HepG2 (cell line): ENCODE data around the gene ZNRF3. TPM values are rescaled to one million over a fixed set of nuclear protein-coding genes. Genes with fewer than 3 reads are reported as not detected.

ENCODE experiments used
- EHMT2 ChIP-seq: fragments of 200-600 bp; sonication (generic); IDR thresholded peaks from 2 replicates; pipeline ENCODE4 v1.7.0; 2017; ENCODE audit warnings: antibody characterized with exemption, low read depth, low read length, borderline replicate concordance
- ELF1 ChIP-seq: sonication (generic); formaldehyde crosslinking; IDR thresholded peaks from 2 replicates; pipeline ENCODE4 v1.4.0; 2020; ENCODE audit warnings: missing genetic modification reagents
- ESRRA ChIP-seq: sonication (generic); formaldehyde crosslinking; IDR thresholded peaks from 2 replicates; pipeline ENCODE4 v1.5.1; 2020; ENCODE audit warnings: mild to moderate bottlenecking, low read depth, missing genetic modification reagents
- FOXA3 ChIP-seq: IDR thresholded peaks from 2 replicates; pipeline ENCODE4 v1.6.1; 2016; ENCODE audit warnings: missing genetic modification reagents, missing compliant biosample characterization
- IRX3 ChIP-seq: sonication (generic); formaldehyde crosslinking; IDR thresholded peaks from 2 replicates; pipeline ENCODE4 v1.8.1; 2023; ENCODE audit warnings: mild to moderate bottlenecking, low read depth, missing genetic modification reagents, borderline replicate concordance
- KLF13 ChIP-seq: sonication (generic); formaldehyde crosslinking; IDR thresholded peaks from 2 replicates; pipeline ENCODE4 v1.4.0; 2020; ENCODE audit warnings: mild to moderate bottlenecking, missing genetic modification reagents
- KLF15 ChIP-seq: sonication (generic); formaldehyde crosslinking; IDR thresholded peaks from 2 replicates; pipeline ENCODE4 v1.8.1; 2023; ENCODE audit warnings: borderline replicate concordance, mild to moderate bottlenecking, inconsistent platforms, missing genetic modification reagents, mixed read lengths
- NFATC3 ChIP-seq: sonication (generic); formaldehyde crosslinking; IDR thresholded peaks from 2 replicates; pipeline ENCODE4 v1.5.1; 2020; ENCODE audit warnings: mild to moderate bottlenecking, missing genetic modification reagents
- RBFOX2 ChIP-seq: fragments of 200-400 bp; formaldehyde crosslinking; IDR thresholded peaks from 2 replicates; pipeline ENCODE4 v1.6.1; 2017; ENCODE audit warnings: low read depth, mild to moderate bottlenecking, low read length
- TSC22D2 ChIP-seq: sonication (generic); formaldehyde crosslinking; IDR thresholded peaks from 2 replicates; pipeline ENCODE4 v1.5.1; 2020; ENCODE audit warnings: missing genetic modification reagents, mild to moderate bottlenecking, borderline replicate concordance
- ZNF225 ChIP-seq: sonication (generic); formaldehyde crosslinking; IDR thresholded peaks from 2 replicates; pipeline ENCODE4 v1.4.0; 2020; ENCODE audit warnings: mild to moderate bottlenecking, missing genetic modification reagents
- ZNF775 ChIP-seq: sonication (generic); formaldehyde crosslinking; IDR thresholded peaks from 2 replicates; pipeline ENCODE4 v1.4.0; 2020; ENCODE audit warnings: missing genetic modification reagents, mild to moderate bottlenecking, moderate library complexity, borderline replicate concordance
- ZNF792 ChIP-seq: IDR thresholded peaks from 2 replicates; pipeline ENCODE4 v1.6.1; 2016
- polyA plus RNA-seq, 8 experiments: library from polyadenylated mRNA; depleted of rRNA in 3 of 8; stranded (reverse) in 7 of 8; unstranded in 1 of 8; fragments of >200 nt; fragmentation: Illumina TruSeq in 4 of 8; extraction: Trizol in 4 of 8; gene quantifications; 2 replicates each; pipeline versions ENCODE4 v1.2.1 to v1.2.3, GENCODE V29; 2011 to 2016; ENCODE audit warnings: low read depth in 4 of 8, missing spikeins in 1 of 8, mixed read lengths in 1 of 8; ENCODE audit not compliant: insufficient read depth in 1 of 8
- total RNA-seq, 5 experiments: library from RNA; depleted of rRNA; stranded (reverse); fragments of >200 nt; fragmentation: Illumina TruSeq; extraction: Trizol; gene quantifications; 2 replicates each; pipeline ENCODE4 v1.2.3, GENCODE V29; 2016; ENCODE audit warnings: low read depth in 1 of 5
- TF ChIP-seq, protein P1 (sequence below): sonication (generic); formaldehyde crosslinking; conservative IDR thresholded peaks from 2 replicates; pipeline ENCODE4 v1.5.0; 2020; ENCODE audit warnings: missing genetic modification reagents
- TF ChIP-seq, protein P2 (sequence below): sonication (generic); formaldehyde crosslinking; IDR thresholded peaks from 2 replicates; pipeline ENCODE4 v1.4.0; 2020; ENCODE audit warnings: mild to moderate bottlenecking, missing genetic modification reagents
- TF ChIP-seq, protein P3 (sequence below): sonication (generic); formaldehyde crosslinking; IDR thresholded peaks from 2 replicates; pipeline ENCODE4 v1.8.1; 2022; ENCODE audit warnings: low read depth, mild to moderate bottlenecking, missing genetic modification reagents
- TF ChIP-seq, protein P4 (sequence below): sonication (generic); formaldehyde crosslinking; IDR thresholded peaks from 2 replicates; pipeline ENCODE4 v1.4.0; 2020; ENCODE audit warnings: missing genetic modification reagents
- TF ChIP-seq, protein P5 (sequence below): sonication (generic); formaldehyde crosslinking; IDR thresholded peaks from 2 replicates; pipeline ENCODE4 v1.5.0; 2020; ENCODE audit warnings: mild to moderate bottlenecking, missing genetic modification reagents, borderline replicate concordance
- TF ChIP-seq, protein P6 (sequence below), 2 experiments: fragments of 450-650 bp in 1 of 2; sonication (generic) in 1 of 2; formaldehyde crosslinking; IDR thresholded peaks; 2 replicates each; pipeline versions ENCODE4 v1.5.0 to v1.8.0; 2020 to 2022; ENCODE audit warnings: mild to moderate bottlenecking in 1 of 2, missing genetic modification reagents in 1 of 2

Gene ZNRF3
- total and polyA plus RNA-seq, 2 of the 13 experiments (the other 11 are each of a cell fraction or from before 2014, with no cell fraction given): 20.3 to 36.7 TPM

DNA sequence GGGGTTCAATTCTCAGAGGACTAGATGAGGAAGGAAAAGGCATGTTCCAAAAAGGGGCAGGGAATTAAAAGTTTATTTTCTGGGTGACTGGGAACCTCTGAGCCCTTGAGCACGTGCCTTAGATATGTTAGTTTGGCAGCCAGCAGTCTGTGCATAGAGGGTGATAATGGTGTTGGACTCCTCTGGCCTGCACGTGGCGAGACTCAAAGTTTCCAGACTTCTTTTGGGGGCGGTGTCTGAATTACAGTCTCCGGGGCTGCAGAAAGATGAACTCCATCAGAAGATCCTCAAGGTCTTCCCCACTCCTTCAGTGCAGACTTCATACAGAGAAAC, 861 bp upstream of the ZNRF3 start (continued):
- TF ChIP-seq, protein P1, sequence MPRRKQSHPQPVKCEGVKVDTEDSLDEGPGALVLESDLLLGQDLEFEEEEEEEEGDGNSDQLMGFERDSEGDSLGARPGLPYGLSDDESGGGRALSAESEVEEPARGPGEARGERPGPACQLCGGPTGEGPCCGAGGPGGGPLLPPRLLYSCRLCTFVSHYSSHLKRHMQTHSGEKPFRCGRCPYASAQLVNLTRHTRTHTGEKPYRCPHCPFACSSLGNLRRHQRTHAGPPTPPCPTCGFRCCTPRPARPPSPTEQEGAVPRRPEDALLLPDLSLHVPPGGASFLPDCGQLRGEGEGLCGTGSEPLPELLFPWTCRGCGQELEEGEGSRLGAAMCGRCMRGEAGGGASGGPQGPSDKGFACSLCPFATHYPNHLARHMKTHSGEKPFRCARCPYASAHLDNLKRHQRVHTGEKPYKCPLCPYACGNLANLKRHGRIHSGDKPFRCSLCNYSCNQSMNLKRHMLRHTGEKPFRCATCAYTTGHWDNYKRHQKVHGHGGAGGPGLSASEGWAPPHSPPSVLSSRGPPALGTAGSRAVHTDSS: no peak
- no peak for TF ChIP-seq ELF1 (CRISPR knock-in tag)
- no peak for TF ChIP-seq KLF13 (CRISPR knock-in tag)
- no peak for TF ChIP-seq FOXA3
- no peak; the same call in 1 of the 2 replicates for TF ChIP-seq ESRRA (CRISPR knock-in tag)
- TF ChIP-seq, protein P2, sequence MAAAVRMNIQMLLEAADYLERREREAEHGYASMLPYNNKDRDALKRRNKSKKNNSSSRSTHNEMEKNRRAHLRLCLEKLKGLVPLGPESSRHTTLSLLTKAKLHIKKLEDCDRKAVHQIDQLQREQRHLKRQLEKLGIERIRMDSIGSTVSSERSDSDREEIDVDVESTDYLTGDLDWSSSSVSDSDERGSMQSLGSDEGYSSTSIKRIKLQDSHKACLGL: peak; percentile 66; the same call in 1 of the 2 replicates
- TF ChIP-seq RBFOX2: peak; percentile 0; the same call in 1 of the 2 replicates
- TF ChIP-seq, protein P3, sequence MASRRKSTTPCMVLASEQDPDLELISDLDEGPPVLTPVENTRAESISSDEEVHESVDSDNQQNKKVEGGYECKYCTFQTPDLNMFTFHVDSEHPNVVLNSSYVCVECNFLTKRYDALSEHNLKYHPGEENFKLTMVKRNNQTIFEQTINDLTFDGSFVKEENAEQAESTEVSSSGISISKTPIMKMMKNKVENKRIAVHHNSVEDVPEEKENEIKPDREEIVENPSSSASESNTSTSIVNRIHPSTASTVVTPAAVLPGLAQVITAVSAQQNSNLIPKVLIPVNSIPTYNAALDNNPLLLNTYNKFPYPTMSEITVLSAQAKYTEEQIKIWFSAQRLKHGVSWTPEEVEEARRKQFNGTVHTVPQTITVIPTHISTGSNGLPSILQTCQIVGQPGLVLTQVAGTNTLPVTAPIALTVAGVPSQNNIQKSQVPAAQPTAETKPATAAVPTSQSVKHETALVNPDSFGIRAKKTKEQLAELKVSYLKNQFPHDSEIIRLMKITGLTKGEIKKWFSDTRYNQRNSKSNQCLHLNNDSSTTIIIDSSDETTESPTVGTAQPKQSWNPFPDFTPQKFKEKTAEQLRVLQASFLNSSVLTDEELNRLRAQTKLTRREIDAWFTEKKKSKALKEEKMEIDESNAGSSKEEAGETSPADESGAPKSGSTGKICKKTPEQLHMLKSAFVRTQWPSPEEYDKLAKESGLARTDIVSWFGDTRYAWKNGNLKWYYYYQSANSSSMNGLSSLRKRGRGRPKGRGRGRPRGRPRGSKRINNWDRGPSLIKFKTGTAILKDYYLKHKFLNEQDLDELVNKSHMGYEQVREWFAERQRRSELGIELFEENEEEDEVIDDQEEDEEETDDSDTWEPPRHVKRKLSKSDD: no peak
- TF ChIP-seq ZNF775 (CRISPR knock-in tag): no peak
- TF ChIP-seq, protein P4, sequence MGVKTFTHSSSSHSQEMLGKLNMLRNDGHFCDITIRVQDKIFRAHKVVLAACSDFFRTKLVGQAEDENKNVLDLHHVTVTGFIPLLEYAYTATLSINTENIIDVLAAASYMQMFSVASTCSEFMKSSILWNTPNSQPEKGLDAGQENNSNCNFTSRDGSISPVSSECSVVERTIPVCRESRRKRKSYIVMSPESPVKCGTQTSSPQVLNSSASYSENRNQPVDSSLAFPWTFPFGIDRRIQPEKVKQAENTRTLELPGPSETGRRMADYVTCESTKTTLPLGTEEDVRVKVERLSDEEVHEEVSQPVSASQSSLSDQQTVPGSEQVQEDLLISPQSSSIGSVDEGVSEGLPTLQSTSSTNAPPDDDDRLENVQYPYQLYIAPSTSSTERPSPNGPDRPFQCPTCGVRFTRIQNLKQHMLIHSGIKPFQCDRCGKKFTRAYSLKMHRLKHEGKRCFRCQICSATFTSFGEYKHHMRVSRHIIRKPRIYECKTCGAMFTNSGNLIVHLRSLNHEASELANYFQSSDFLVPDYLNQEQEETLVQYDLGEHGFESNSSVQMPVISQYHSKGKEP (CRISPR knock-in tag): no peak
- TF ChIP-seq, protein P5, sequence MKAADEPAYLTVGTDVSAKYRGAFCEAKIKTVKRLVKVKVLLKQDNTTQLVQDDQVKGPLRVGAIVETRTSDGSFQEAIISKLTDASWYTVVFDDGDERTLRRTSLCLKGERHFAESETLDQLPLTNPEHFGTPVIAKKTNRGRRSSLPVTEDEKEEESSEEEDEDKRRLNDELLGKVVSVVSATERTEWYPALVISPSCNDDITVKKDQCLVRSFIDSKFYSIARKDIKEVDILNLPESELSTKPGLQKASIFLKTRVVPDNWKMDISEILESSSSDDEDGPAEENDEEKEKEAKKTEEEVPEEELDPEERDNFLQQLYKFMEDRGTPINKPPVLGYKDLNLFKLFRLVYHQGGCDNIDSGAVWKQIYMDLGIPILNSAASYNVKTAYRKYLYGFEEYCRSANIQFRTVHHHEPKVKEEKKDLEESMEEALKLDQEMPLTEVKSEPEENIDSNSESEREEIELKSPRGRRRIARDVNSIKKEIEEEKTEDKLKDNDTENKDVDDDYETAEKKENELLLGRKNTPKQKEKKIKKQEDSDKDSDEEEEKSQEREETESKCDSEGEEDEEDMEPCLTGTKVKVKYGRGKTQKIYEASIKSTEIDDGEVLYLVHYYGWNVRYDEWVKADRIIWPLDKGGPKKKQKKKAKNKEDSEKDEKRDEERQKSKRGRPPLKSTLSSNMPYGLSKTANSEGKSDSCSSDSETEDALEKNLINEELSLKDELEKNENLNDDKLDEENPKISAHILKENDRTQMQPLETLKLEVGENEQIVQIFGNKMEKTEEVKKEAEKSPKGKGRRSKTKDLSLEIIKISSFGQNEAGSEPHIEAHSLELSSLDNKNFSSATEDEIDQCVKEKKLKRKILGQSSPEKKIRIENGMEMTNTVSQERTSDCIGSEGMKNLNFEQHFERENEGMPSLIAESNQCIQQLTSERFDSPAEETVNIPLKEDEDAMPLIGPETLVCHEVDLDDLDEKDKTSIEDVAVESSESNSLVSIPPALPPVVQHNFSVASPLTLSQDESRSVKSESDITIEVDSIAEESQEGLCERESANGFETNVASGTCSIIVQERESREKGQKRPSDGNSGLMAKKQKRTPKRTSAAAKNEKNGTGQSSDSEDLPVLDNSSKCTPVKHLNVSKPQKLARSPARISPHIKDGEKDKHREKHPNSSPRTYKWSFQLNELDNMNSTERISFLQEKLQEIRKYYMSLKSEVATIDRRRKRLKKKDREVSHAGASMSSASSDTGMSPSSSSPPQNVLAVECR (CRISPR knock-in tag): no peak; the same call in 1 of the 2 replicates
- TF ChIP-seq TSC22D2 (CRISPR knock-in tag): no peak
- TF ChIP-seq NFATC3 (CRISPR knock-in tag): no peak
- TF ChIP-seq IRX3 (CRISPR knock-in tag): no peak
- TF ChIP-seq, protein P6, sequence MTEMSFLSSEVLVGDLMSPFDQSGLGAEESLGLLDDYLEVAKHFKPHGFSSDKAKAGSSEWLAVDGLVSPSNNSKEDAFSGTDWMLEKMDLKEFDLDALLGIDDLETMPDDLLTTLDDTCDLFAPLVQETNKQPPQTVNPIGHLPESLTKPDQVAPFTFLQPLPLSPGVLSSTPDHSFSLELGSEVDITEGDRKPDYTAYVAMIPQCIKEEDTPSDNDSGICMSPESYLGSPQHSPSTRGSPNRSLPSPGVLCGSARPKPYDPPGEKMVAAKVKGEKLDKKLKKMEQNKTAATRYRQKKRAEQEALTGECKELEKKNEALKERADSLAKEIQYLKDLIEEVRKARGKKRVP (CRISPR knock-in tag; IDR thresholded peaks at IDR 0.05): no peak
- TF ChIP-seq ZNF792 (CRISPR knock-in tag): no peak
- no peak for TF ChIP-seq ZNF225 (CRISPR knock-in tag)
- TF ChIP-seq KLF15: no peak
- no peak for TF ChIP-seq EHMT2
